NOMO-1 treated with DMSO at 0.1 percent for 48 hours (cell line): ENCODE measurements around the gene PRKCI.
"Not testable (repeated sequence)": the region's sequence is repeated elsewhere in the genome, so short reads cannot be mapped to it uniquely, and the experiment has no call there.

ENCODE experiments used
- DNase-seq: peaks from one replicate; lab custom pipeline; 2025; ENCODE audit not compliant: unreplicated experiment; lab: John Stamatoyannopoulos, UW

PRKCI gene

DNA sequence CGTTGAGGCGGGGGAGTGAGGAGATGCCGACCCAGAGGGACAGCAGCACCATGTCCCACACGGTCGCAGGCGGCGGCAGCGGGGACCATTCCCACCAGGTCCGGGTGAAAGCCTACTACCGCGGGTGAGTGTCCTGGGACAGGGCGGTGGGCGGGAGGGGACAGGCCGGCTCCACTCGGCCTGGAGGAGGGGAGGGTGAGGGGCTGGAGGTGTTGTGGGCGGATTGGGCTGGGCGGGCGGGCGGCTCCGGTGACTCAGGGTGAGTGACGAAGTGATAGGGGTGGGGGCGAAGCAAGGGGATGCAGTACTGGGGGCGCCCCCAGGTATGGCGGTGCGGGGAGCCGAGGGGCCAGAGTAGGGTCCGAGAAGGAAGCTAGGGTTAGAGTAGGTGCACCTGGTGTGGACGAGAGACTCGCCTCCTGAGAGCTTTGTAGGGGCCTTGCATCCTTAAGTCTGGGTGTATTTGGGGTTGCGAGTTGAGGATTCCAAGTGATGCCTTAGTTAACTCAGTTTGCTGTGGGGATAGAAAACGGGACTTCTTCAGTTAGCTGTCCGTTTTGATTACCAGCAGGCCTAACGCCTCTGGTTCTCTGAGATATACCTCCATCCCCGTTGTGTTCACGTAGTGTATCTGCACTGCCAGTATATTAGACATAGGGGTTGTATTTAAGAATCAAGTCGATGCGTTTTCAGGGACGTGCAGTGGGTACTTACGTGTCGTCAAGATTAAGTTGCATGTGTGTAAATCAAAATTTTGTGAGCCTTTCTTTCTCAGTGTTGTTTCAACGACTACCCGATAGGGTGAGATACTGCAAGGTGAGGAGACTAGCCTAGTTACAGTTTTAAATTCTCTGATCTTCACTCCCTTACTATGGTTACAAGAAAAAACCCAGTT lies 670 bp downstream of the PRKCI start:
- peak; percentile 29 for DNase-seq

DNA sequence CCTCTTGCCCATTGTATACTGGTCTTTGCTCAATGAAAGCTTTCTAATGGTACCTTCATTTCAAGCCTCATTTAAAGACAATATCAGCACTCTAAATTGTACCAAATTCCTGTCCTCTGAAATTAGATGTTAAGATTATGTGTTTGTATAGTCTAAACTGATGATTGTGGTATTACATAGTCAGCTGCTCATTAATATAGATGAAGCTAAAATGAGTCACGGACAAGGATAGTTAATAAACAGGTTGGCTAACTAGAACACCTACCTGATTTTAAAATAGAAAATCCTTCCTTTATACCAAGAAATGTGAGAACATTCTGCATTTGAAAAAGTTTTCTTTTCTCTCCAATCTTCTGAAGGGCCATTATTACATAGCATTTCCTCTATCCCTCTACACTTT lies 2.9 kb downstream of the PRKCI start:
- DNase-seq: no peak

DNA sequence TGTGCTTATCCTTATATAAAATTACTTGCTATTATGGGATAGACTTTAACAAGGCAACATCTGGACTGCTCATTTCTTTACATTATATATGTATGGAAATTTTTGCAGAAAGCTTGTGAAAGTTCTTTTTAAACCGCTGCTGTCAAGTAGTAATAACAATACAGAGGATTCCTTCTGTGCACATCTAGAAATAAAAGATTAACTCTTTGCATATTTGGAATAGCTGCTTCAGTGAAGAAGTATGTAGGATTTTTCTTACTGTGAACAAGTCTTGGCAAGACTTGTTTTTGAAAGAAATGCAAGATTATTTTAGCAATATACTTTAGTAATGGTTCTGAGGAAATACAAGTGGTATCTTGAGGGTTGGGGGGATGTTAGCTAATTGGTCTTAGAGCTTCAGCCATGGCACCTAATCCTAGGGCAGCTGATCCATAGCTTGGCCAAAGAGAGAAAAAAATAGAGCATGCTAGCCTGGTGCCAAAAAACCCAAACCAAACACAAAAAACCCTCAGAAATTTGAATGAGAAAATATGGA lies 4.3 kb downstream of the PRKCI start:
- no peak for DNase-seq

DNA sequence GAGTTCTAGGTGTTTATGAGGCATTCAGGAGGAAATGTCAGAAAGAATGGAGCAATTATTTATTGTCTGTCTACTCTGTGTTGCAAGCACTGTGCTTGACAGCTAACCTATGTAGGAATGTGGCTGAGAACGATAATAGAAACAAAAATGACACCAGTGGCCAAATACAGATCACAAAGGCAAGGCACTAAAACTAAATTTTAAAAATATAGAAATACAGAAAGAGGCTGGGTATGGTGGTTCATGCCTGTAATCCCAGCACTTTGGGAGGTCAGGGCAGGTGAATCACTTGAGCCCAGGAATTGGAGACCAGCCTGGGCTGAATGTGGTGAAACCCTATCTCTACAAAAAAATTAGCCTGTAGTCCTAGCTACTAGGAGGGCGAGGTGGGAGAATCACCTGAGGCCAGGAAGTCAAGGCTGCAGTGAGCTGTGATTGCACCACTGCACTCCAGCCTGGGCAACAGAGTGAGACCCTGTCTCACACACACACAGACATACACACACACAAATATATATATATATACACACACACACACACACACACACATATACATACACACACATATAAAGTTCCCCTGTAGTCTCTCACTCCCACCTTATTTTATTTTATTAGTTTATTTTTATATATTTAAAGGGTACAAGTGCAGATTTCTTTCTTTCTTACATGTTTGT lies 6.0 kb downstream of the PRKCI start:
- DNase-seq: no peak

DNA sequence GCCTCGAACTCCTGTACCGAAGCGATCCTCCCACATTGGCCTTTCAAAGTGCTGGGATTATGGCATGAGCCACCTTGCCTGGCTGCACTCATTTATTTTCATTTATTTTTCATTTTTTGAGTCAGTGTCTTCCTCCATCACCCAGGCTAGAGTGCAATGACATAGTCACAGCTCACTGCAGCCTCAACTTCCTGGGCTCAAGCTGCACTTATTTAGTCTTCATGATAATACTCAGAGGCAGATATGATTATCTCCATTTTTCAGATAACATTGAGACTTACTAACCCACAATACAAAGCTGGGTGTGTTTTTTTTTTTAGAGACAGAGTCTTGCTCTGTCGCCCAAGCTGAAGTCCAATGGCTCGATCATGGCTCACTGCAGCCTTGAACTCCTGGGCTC lies 10.0 kb downstream of the PRKCI start:
- no peak for DNase-seq

DNA sequence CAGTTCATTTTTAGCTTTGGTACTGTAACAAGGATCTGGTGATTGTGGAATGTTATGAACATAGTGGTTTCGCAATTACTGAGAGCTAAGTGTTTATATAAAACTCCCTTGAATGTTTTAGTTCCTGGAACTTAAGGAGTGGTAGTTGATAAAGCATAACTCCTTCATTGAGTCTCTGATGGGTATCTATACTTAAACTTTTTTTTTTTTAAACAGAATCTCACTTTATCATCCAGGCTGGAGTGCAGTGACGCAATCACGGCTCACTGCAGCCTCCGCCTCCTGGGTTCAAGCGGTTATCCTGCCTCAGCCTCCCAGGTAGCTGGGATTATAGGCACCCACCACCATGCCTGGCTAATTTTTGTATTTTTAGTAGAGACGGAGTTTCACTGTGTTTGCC lies 11.3 kb downstream of the PRKCI start:
- DNase-seq: no peak

DNA sequence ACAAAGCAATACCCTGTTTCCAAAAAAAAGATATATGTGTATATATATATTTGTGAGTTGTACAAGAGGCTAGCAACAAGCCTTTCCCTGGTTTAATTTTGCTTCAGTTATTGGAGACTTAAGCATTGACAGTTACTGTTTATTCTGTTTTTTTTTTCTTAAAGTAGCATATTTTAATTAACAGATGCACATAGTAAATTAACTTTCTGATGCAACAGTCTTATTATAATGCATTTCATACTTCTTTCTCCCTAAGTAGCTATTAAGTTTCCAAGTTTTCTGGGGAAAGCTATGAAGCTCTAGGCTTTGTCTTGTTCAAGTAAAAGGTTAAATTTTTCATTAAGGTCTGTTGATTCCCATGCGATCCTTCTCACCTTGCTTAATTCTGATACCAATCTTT lies 17.9 kb downstream of the PRKCI start:
- DNase-seq: no peak

DNA sequence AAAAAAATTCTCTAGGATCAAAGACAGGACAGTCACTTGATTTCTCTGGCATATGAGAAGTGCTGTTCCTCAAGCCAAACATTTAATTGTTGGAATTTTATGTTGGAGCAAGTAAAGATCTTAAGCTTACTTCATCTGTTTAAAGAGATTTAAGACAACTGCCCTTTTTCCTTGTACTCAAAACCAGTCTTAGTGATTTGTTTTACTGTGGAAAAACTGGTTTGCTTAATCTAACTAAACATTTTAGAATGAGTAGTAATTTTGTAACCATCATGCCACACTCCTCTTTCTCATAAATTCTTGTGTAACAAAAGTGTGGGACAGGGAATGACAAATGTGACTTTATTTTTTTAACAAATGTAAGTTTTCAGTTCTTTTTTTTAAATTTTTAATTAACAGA lies 18.4 kb downstream of the PRKCI start:
- no peak for DNase-seq

DNA sequence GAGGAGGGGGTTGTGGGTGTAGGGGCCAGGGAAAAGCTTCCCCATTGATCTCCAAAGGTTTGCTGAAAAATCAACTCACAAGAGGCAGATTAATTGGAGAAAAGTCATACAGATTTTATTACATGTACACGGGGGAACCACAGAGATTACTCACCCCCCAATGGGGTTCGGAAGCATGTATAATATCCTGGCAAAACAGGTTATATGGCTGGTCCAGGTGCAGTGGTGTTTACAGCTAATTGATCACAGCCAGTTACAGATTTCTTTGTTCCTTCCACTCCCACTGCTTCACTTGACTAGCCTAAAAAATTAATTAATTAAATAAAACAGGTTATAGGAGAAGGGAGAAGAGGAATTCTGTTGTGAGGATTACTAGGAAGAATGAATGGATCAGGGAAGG lies 22.4 kb downstream of the PRKCI start:
- no peak for DNase-seq

DNA sequence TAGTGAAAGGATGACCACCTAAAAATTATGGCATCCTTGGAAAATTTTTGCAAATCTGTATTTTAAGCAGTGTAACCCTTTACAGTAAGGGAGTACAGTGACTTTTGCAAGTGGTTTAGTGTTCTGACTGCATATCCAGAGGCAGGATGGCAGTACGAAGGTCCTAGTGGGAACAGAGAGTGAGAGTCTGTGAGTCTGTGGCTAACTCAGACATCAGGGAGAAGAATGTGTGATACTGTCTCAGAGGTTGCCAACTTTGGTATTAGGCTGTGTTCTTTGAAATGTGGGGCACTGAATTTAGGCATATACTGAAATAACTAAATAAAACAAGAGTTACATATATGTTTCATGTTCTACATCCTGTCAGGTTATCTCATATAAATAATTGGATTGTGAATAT lies 25.7 kb downstream of the PRKCI start:
- no peak for DNase-seq

DNA sequence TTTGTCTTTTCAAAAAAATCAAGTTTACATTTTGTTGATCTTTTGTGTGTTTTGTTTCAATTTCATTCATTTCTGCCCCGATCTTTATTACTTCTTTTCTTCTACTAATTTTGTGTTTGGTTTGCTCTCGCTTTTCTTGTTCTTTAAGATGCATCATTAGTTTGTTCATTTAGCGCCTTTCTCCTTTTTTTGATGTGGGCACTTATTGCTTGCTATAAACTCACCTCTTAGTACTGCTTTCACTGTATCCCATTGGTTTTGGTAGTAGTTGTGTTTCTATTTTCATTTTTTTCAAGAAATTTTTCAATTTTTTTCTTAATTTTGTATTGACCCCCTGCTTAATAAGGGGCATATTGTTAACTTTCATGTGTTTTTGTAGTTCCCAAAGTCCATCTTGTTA lies 34.4 kb downstream of the PRKCI start:
- no peak for DNase-seq

DNA sequence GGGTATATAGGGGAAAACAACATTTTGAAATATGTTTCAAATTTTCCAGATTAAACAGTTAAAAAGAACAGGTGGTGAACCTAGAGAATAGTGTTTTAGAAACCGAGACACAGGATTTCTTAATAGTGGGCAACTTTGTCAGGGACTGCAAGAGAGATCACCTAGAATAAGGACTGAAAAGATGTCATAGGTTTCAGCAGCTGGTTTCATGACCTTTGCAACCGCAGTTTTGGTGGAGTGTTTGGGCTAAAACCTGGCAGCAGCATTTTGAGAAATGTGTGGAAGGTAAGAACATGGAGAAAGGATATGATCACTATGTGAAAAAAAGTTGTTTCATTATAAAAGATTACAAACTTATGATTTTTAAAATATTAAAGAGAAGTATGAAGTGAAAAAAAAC lies 34.9 kb downstream of the PRKCI start:
- no peak for DNase-seq

DNA sequence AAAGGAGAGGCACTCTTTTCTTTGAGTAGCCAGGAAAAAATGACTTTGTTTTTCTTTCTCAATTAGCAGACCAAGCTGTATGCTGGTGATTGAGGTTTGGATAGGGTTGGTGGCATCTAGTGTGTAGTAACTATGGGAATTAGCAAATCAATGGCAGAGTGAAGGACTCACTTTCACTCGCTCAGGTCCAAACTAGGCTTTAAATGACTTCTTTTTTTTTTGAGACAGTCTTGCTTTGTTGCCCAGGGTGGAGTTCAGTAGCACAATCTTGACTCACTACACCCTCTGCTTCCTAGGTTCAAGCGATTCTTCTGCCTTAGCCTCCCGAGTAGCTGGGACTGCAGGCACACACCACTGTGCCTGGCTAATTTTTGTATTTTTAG lies 35.9 kb downstream of the PRKCI start:
- no peak for DNase-seq

DNA sequence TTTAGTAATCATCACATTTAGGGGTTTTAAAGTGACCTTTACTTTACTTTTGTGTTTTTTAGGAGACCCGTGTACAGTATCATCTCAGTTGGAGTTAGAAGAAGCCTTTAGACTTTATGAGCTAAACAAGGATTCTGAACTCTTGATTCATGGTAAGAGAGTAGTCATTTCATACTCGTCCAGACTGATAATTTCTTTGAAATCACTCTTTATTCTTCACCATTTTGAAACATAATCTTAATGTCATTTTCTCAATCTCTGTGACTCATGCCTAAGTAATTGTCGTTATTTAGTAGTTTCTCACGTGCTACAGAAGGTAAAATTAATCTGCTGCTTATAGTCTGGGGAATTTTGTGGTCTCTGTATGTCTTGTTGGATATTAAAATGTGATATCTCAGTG lies 37.7 kb downstream of the PRKCI start:
- no peak for DNase-seq

DNA sequence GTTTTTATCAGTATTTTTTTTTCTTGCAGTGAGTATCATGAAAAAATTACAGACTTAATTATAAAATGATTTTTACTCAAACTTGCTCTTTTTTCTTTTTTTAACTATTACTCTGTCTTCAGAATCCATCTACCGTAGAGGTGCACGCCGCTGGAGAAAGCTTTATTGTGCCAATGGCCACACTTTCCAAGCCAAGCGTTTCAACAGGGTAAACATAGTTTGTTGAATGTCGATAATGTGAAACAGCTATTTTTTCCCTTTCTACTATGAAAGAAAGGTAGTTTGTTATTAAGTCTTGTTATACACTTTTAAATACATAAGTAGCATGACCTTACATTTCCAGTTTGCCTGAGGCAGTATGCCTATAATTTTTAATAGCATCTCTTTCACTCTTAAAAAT lies 45.6 kb downstream of the PRKCI start:
- DNase-seq: no peak

DNA sequence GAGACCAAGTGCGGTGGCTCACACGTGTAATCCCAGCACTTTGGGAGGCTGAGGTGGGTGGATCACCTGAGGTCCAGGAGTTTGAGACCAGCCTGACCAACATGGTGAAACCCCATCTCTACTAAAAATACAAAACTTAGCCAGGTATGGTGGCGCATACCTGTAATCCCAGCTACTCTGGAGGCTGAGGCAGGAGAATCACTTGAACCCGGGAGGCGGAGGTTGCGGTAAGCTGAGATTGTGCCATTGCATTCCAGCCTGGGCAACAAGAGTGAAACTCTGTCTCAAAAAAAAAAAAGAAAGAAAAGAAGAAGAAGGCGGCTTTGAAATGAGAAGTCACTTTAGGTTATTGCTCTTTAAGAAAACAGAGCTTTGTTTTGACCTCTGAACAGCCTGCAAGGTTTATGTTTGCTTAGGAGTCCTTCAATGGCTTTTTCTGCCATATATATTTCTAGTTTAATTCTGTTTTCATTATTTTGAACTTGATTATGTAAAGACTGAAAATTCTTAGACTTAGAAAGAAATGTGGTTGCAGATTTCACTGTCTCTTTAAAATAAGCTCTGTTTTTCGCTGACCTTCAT lies 47.5 kb downstream of the PRKCI start:
- not testable (repeated sequence) for DNase-seq

DNA sequence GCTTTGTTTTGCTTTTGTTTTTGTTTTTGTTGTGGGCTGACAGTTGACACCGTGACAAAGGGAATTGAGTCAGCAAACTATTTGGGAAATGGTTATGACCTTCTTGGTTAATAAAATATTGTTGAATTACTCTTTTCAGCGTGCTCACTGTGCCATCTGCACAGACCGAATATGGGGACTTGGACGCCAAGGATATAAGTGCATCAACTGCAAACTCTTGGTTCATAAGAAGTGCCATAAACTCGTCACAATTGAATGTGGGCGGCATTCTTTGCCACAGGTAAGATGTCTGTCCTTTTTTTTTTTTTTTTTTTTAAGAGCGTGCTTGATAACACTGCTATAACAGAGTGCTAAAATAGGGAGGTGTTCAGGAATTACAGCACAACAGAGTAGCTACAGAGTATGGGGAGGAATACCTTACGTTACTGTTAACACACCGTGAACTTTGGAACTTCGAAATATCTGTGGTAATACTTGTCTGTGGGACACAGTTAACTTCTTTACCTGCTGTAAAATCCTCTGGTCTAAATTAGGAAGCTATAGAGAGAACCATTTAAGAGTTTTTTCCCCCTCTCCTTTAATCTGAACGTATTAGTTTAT lies 48.2 kb downstream of the PRKCI start:
- no peak for DNase-seq

DNA sequence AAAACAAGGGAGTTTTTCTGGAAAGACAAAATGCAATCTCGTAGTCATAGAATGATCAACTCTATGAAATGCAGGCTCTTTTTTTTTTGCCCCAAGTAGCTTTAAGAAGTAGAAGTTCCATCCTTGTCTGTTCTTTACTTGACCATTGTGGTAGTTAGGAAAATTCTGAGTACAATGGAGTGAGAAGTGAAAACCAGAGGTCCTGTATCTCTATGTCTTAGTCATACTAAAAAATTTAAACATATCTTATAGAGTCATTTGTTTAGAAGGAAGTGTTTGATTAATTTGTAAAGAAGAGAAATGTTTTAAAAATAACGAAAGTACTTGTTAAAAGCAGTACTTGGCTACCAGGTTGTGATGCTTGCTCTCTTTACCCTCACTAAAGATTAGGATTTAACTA lies 52.4 kb downstream of the PRKCI start:
- DNase-seq: no peak

DNA sequence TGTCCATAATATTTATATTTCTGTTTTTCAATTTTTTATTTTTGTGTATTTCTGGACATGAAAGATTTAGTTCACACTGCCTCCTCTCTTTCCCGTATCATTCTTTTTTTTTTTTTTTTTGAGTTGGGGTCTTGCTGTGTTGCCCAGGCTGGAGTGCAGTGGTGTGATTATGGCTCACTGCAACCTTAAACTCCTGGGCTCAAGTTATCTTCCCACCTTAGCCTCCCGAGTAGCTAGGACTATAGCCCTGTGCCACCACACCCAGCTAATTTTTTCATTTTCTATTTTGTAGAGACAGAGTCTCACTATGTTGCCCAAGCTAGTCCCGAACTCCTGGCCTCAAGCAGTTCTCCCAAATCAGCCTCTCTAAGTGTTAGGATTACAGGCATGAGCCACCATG lies 53.6 kb downstream of the PRKCI start:
- no peak for DNase-seq

DNA sequence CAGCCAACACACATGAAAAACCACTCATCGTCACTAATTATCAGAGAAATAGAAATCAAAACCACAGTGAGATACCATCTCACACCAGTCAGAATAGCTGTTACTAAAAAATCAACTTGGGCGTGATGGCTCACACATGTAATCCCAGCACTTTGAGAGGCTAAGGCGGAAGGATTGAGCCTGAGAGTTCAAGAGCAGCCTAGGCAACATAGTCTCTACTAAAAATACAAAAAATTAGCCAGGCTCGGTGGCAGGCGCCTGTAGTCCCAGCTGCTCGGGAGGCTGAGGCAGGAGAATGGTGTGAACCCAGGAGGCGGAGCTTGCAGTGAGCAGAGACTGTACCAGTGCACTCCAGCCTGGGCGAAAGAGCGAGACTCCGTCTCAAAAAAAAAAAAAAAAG lies 55.1 kb downstream of the PRKCI start:
- not testable (repeated sequence) for DNase-seq

DNA sequence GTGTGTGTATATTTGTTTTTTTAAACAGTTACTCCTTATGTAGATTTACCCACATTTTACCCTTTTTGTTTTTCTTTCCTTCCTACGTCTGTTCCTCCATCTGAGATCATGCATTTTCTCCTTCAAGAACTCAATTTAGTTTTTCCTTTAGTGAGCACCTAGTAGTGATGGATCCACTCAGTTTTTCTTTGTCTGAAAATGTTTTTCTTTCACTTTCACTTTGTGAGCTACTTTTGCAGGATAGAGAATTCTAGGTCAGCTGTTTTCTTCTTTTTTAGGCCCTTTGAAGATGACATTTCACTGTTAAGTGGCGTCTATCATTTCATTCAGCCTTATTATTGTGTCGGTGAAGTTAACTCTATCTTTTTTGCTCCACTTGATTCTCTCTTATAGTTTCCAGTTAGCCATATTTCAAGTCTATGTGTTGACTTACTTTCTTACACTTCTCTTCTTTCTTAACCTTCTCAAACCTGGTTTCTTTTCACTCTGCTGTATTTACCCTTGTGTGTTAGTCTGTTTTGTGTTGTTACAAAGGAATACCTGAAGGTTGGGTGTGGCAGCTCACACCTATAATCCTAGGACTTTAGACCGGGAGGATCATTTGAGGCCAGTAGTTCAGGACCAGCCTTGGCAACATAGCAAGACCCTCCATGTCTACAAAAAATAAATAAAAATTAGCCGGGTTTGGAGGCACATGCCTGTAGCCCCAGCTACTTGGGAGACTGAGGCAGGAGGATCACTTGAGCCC lies 55.8 kb downstream of the PRKCI start:
- no peak for DNase-seq
